Left lobe of liver (tissue), 2 donors: ENCODE data around the gene ZNF345. TPM values are rescaled to one million over a fixed set of nuclear protein-coding genes. Genes with fewer than 3 reads are reported as not detected.

Experiments used
- ATAC-seq: fragments of 200-7000 bp; cut with Tn5 transposase; one replicate; pipeline ENCODE4 v1.9.1; 2020; ENCODE audit warnings: mild to moderate bottlenecking, moderate library complexity
- DNase-seq: peaks from one replicate; pipeline ENCODE4 v3.0.0-alpha.2; 2020; ENCODE audit warnings: low spot score
- total RNA-seq: library from RNA; stranded (reverse); gene quantifications from one replicate; pipeline ENCODE4 v1.2.1, GENCODE V29; 2021
- donor health status: DM: no; HTN: no; CAD: no; lungs with moderate emphysema.
- donor health status: DM: no; HTN: yes; CAD: no.

Gene ZNF345
- total RNA-seq, 1 donor from 2014 or later, result 2.1 TPM

DNA sequence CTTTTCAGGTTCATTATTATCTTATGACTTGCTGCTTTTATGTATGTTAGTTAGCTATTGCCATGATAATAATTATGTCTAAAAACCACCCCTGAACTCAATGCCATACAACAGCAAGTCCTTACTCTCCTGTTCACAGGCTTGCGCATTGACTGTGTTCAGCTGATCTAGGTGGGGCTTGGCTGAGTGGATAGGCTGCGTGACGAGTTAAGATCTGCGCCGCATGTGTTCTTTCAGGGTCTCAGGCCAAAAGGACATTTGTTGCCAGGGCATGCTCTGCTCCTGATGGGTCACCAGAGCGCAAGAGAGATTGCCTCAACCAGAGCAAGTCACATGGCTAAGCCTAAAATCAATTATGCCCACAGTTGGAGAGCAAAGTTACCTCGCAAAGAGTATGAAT is 66.3 kb downstream of the ZNF345 start:
- ATAC-seq (no peak), DNase-seq (no peak)

DNA sequence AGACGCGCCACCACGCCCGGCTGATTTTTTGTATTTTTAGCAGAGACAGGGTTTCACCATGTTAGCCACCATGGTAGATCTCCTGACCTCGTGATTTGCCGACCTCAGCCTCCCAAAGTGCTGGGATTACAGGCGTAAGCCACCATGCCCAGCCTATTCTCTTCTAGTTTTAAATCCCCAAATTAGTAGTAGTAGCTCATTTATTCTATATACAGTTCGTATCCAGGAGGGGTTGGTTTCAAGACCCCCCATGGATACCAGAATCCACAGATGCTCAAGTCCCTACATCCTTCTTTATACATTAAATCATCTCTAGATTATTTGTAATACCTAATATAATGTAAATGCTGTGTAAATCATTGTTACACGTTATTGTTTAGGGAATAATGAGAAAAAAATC is 67.4 kb downstream of the ZNF345 start:
- DNase-seq (no peak), ATAC-seq (no peak)

Other genes starting within 250 kb of the ZNF345 start
- gene ZNF382, start 245.6 kb upstream of the ZNF345 start, total RNA-seq, result 1.1 TPM
- 1.5 TPM for gene ZNF461, start 184.0 kb upstream of the ZNF345 start, total RNA-seq
- 2.5 TPM for gene ZNF567, start 163.3 kb upstream of the ZNF345 start, total RNA-seq
- gene ZNF850, start 78.1 kb upstream of the ZNF345 start, total RNA-seq, result 0.88 TPM
- gene ZNF790, start 12.5 kb upstream of the ZNF345 start, total RNA-seq, result 5.1 TPM
- gene ZNF829, start 65.4 kb downstream of the ZNF345 start, total RNA-seq, result 0.70 TPM
- 1.9 TPM for gene ZNF568, start 65.5 kb downstream of the ZNF345 start, total RNA-seq
- gene ZNF420, start 227.6 kb downstream of the ZNF345 start, total RNA-seq, result 5.6 TPM